GM12875 (cell line): ENCODE results near the gene ASB13.

Experiments used
- H3K4me3 ChIP-seq: one replicate; pipeline ENCODE4 v1.5.1; 2011; ENCODE audit warnings: low read depth, low read length, control low read depth
- CTCF ChIP-seq: IDR thresholded peaks from 2 replicates; pipeline ENCODE4 v1.5.1; 2011; ENCODE audit warnings: low read depth, mild to moderate bottlenecking, control low read depth, inconsistent platforms, low read length, moderate library complexity, borderline replicate concordance; ENCODE audit not compliant: insufficient read depth

The ASB13 gene

GRCh38 chr10:5613481-5614154, 52.8 kb downstream of the ASB13 start:
- TF ChIP-seq CTCF, result no peak
- H3K4me3 ChIP-seq, result no peak overlapping the region

GRCh38 chr10:5611899-5612680, 54.3 kb downstream of the ASB13 start:
- no peak overlapping the region for H3K4me3 ChIP-seq
- TF ChIP-seq CTCF, result no peak

- TF ChIP-seq CTCF, result no peak
- H3K4me3 ChIP-seq, result no peak overlapping the region
These were observed 56.3 kb downstream of the ASB13 start for GRCh38 chr10:5609952-5610616.

- TF ChIP-seq CTCF, result no peak
- H3K4me3 ChIP-seq, result no peak overlapping the region
These were observed 57.7 kb downstream of the ASB13 start for GRCh38 chr10:5608608-5609220.

- no peak overlapping the region for H3K4me3 ChIP-seq
- TF ChIP-seq CTCF, result no peak
These were observed 58.8 kb downstream of the ASB13 start for GRCh38 chr10:5607594-5607993.

GRCh38 chr10:5606864-5607263, 59.5 kb downstream of the ASB13 start:
- no peak overlapping the region for H3K4me3 ChIP-seq
- TF ChIP-seq CTCF, result no peak; the same call in 1 of the 2 replicates

- no peak for TF ChIP-seq CTCF
- no peak overlapping the region for H3K4me3 ChIP-seq
These were observed 60.1 kb downstream of the ASB13 start for GRCh38 chr10:5606321-5606720.
